CMK (cell line): ENCODE data around the gene C7orf33.
"Not testable (repeated sequence)": the region's sequence is repeated elsewhere in the genome, so short reads cannot be mapped to it uniquely, and the experiment has no call there.

Experiments
- DNase-seq: peaks from one replicate; pipeline ENCODE4 v3.0.0-alpha.2; 2010; ENCODE audit warnings: low read depth

The C7orf33 gene

DNA sequence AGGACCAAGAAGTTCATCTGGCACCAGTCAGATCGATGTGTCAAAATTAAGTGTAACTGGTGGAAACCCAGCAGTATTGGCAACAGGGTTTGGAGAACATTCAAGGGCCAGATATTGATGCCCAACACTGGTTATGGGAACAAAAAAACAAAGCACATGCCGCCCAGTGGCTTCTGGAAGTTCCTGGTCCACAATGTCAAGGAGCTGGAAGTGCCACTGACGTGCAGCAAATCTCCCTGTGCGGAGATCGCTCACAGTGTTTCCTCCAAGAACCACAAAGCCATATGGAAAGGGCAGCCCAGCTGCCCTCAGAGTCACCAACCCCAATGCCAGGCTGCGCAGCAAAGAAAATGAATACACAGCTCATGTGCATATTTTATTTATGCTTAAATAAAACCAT lies 10.1 kb upstream of the C7orf33 start:
- DNase-seq = no peak

DNA sequence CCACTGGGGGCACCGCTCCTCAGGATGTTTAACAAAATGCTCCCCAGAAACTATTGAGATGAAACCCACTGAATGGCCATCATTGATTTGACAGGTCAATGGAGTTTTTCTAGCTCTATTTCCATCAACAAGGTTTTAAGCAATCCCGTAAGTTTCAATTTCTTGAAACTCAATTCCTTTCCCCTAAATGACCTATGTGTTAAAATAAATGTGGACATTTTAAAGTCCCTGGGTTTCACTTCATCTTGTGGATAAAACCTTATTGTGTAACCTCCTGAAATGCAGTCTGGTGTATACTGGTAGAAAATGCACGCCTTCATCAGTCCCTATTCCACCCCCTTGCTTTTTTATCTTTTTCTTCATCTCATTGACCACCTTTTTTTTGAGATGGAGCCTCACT lies 8.9 kb upstream of the C7orf33 start:
- DNase-seq = no peak

DNA sequence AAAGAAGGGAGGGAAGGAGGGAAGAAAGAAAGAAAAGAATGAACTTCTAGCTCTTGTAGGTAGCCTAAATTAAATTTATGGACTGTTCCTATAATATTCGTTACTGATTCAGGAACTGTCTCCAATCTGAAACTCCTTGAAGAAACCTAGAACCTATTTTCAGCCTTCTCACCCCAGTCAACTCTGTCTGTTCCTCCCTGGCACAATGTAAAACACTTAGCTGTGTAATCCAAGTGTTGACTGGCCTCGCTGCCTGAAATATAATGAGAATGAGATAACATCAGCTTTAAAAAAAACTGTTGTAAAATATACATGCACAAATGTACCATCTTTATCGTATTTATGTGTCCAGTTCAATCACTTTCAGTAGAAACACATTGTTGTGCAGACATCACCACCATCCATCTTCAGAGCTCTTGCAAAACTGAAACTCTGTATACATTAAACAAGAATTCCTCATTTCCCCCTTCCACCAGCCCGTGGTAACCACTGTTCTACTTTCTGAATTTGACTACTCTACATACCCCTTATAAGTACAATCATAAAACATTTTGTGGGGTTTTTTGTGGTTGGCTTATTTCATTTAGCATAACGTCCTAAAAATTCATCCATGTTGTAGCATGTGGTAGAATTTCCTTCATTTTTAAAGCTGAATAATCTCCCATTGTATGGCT lies 6.3 kb upstream of the C7orf33 start:
- no peak for DNase-seq

DNA sequence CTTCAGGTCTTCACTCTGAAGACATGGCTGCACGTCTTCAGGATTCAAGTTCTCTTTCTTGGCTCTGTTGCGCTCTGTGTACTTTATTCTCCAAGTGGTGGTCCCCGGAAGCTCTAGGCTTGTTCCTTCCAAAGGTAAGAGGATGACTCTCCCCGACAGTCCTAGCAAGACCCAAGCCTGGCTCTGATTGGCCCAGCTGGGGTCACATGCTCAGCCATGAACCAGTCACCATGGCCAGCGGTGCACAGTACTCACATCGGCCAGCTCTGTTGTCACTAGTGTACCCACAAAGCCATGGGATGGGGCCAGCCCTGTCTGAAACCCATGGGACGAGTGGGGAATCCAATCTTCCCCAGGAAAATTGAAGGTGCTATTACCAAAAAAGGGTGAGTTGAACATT lies 5.2 kb upstream of the C7orf33 start:
- no peak for DNase-seq

DNA sequence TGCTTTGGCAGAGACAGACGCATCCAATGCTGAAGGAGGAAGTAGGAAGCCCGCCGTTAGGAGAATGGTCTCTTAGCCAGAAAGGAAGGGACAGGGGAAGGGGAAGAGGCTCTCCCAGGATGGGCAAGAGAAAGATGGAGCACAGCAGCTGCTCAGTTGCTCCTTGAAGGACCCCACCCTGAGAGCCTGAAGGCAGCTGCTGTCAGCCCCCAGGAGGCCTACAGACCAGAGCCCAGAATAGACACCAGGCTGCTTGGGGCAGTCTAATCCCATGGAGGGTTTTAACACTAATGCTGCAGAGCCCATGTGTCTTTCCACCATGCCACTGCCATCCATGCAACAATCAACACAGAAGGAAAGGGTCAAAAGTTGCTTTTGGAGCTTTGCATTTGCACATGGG lies 3.5 kb upstream of the C7orf33 start:
- no peak for DNase-seq

DNA sequence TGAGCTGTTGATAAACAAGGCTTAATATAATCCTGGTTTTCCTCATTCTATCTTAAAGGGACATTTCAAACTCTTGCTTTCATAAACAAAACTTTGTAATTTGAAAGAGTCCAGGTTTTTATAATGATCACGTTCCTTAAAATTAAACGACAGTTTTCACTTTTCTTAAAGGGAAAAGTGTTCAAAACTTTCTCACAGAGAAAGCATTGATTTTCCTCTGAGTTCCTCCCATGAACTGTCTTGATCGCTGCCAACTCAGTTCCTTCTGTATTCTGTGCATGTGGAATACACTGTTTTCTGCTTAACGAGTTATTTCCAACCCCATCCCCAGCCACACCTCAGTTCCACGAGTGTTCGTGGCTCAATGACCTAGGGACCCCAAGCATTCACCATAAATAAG lies 2.4 kb upstream of the C7orf33 start:
- no peak for DNase-seq

DNA sequence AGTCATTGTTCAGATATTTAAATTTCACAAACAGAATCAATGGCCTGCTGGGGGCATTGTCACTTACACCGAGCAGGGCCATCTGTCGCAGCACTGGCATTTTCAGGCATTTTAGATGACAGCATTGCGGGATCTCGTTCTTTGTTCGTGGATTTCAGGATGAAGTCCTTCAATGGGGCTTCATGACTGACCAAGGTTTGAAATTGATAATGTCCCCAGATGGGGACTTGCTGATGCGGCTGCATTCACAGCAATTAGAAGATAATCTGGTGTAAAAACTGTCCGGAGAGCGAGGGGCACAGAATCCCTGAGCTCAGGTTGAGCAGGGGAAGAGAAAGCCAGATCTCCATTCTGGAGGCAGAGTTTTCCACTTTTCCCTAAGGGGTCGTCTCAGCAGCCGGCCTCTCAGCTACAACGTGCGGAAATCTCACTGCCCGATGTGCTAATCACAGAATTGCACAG lies 1.9 kb upstream of the C7orf33 start:
- no peak for DNase-seq

DNA sequence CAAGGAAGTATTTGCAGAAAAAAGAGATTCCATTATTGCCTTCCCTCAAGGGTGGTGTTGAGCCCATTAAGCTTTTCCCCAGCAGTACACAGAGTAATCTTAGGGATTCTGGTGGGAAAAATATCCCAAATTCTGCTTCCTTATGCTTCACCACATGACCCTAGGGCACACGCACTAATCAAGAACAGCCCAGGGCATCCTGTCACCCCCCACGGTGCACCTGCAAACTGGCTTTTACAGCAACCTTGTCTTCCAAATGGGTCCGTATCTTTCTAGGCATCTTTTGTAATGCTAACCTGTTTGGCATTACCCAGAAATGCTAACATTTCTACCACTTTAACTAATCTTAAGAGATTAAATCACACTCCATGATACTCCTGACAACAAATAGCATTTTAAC lies 926 bp upstream of the C7orf33 start:
- DNase-seq = no peak

DNA sequence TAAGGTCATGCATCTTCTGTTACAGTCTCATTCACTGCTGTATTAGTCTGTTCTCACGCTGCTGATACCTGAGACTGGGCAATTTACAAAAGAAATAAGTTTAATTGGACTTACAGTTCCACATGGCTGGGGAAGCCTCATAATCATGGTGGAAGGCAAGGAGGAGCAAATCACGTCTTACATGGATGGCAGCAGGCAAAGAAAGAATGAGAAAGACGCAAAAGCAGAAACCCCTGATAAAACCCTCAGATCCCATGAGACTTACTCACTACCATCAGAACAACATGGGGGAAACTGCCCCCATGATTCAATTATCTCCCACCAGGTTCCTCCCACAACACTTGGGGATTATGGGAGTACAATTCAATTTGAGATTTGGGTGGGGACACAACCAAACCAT lies 5.8 kb downstream of the C7orf33 start:
- not testable (repeated sequence) for DNase-seq

DNA sequence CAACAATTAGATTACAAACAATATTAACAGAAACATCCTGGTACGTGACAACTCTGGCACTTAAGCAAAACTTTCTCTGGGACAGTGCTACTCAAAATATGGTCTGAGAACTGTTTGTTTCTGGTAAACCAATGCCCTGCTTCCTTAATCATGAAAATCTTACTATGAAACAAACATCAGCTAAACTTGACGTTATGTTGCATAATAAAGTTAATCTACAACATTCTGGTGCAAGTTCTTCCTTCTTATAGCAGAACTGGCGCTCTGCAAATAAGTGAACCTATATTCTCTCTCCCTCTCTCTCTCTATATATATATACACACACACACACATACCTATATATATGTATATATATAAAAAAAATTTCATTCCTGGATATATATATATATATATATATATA lies 7.8 kb downstream of the C7orf33 start:
- no peak for DNase-seq

DNA sequence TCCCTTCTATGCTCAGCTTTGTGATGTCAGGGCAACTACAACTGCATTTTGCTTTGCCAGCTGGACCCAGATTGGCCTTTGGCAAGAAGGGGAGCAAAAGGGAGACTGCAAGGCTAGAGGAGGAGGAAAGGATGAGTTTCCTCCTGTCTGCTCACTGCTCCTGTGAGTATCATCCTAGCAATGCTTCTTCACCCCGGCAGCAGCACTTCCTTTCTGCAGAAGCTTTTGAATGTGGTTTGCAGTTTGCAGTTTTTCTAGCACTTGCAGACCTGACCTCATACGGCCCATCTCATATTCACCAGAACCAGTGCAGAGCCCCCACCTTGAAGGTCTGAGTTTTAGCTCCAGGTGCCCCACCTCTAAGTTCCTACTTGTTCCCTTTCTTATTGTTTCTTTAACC lies 14.8 kb downstream of the C7orf33 start:
- no peak for DNase-seq

DNA sequence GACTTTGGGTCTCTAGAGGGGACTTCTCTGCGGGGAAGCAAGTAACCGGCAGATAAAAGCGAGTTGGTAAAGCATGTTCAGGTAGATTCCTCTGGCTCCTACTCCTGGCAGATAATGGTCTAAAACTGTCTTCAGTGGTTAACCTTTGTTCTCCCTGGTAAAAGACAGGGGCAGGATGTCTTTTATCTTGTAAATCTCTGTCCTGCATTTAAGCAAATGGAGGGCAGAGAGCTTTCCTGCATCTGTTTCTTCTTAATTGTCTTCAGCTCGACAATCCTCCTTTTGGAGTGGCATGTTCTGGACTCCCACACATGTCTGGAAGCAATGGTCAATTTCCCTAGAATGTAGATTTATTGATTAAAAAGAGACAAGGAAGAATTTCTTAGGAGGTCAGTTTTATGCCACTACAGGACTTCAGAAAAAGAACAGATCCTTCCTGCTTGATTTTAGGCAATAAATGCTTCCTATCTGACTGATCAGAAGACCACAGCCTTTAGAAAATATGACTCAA lies 16.6 kb downstream of the C7orf33 start:
- no peak for DNase-seq

DNA sequence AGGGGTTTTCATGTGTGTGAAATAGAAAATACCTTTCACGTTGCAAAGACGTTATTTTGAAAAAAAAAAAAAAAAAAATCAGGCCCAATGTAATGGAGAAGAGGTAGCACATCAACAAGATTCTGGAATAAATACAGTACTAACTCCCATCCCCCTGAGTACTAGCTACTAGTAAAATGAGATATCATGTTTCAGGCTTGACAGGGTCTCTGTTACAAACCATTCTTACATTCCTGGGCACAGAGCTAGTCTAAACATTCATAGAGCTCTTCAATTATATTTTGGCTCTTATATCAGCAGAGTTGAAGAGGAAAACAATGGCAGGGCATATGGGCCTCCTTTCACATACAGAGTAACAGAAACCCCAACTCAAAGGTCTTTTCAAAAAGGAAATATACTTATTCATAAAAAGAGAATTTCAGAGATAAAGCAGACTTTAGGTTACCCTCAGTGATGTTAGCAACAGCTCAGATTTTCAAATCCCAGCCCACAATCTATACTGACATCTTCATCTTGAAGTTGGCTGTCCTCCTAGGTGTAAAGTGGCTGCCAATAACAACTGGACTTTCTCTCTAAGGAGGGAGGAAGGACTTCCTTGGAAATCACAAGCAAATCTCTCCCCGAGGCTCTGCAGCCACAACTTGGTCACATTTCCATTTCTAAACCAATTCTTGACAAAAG lies 18.6 kb downstream of the C7orf33 start:
- no peak for DNase-seq

DNA sequence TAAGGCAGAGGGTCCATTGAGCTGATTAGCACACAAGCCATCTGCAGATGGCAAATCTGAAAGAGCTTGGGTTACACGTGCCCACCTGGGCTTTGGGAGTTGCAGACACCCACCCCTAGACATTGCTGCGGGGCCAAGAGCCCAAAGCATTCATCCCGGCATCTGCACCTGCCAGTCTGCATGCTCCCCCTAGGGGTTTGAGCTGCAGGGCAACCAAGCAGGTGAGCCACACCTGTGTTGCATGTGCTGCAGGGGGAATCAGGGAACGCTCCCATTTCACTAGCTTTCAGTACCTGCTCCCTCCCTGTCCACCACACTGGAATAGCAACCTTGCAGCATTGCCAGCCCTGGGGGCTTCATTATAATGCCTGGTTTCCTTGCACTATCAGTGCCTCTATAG lies 21.1 kb downstream of the C7orf33 start:
- no peak for DNase-seq

DNA sequence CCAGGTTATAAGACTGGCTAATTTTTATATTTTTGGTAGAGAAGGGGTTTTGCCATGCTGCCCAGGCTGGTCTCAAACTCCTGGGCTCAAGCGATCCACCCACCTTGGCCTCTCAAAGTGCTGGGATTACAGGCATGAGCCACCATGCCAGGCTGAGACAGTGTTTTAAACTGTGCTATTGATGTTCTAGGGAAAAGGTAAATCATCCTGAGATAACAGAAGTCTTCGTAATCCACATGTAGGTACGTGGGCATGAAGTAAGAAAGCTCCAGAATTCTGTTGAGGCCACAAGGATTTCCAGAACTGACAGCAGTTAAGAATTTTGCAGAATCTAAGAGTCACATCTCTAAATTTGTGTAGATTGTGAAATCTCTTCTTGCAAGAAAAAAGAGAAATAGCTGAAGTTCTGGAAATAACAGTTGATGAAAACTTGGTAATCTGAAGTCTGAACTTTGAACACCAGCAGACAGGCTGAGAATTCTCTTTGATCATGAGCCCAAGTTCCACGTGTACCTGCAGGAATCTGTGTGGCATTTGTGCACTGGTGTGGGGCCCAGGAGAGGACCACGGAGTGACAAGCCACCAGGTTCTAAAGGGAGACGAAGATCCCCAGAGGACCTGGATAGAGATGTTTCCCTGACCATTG lies 24.6 kb downstream of the C7orf33 start:
- DNase-seq = no peak

DNA sequence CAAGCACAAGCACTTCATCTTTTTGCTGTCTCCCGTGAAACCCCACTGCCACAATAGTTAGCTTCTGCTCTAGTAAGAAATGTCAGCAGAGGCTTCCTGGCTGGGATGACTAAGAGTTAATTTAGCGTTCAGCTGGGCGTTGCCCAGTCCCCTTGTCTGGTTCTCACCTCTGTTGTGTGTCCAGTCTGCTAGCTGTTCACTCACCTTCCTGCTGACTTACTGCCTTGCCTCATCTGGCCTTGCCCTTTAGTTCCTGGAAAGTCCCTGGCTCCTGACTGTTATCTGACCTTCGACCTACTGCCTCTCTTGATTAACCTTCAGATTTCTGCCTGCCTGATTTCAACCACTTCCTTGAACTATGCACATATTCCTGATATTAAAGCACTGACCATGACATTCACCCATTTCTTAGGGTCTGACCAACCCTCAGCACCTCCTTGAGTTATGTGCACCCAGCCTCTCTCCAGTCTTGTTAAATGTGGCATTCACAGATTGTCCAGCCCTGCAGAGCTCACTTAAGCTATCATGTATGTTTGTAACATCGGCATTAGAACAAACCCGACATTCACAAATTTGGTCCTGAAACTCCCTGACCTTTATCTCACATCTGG lies 30.3 kb downstream of the C7orf33 start:
- no peak for DNase-seq

DNA sequence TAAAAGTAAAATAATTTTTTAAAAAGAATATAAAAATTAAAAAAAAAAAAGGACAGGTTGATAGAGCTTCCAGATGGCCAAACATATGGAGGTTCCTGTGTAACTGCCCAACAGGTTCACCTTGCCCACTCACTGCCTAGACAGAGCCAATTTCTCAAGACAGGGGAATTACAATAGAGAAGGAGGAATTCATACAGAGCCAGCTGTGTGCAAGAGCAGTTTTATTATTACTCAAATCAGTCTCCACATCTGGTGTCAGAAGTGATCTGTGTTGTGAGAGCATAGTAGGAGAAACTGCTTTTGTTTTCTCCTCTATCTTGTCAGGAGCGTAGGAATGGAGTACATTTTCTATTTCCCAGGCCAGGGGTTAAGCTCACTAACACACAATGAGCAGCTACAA lies 31.0 kb downstream of the C7orf33 start:
- no peak for DNase-seq

DNA sequence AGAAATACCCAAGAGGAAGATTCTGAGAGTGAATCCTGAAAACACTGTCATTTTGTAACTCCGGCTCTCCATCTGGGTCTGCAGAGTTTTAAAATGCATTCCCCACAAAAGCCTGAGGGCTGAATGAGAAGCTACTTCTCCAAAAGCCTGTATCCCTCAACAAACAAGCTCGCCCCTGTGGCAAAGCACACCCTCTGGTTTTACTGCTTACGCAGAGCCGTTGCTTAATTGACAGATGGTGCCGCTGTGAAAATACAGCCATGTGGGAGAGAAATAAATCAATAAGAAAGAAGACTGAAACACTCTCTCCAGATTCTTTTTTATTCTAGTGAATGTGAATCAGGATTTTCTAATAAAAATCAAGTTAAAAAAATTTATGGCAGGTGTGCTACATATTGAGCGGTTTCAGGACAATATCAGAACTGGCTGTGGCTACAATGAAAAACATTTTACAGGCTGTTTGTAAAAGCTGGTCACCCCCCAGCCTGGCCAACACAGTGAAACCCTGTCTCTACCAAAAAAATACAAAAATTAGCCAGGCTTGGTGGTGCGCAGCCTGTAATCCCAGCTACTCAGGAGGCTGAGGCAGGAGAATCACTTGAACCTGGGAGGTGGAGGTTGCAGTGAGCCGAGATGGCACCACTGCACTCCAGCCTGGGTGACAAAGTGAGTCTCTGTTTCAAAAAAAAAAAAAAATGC lies 32.5 kb downstream of the C7orf33 start:
- DNase-seq = no peak

DNA sequence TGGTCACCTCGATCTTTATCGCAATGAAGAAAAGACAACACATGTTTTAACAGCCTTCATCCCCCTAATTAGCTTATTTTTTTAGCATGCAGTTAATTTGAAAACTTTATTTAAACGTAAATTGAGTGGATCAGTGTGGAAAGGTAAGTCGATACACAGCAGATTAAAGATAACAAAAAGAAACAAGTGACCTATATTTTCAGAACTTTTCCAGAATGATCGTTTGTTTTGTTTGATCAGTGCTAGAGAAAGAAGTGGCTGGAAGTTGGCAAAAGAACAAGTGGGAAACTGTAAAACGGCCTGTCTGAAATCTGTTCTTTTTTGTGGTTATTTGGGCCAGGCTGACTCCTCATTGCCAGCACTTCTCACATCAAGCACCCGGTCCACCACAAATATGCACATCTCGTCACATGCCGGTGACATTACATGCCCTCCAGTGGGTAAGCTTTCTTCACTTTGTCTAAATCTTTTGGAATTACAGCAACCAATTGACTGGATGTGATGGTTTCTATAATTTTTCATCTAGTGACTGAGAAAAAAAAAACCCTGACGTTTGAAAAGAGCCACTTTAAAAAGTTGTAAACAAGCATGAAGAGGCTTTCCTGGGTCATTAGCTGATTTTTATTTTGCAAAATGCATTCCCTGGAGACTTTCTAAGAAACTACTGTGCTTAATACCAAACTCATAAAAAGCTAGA lies 33.2 kb downstream of the C7orf33 start:
- no peak for DNase-seq

DNA sequence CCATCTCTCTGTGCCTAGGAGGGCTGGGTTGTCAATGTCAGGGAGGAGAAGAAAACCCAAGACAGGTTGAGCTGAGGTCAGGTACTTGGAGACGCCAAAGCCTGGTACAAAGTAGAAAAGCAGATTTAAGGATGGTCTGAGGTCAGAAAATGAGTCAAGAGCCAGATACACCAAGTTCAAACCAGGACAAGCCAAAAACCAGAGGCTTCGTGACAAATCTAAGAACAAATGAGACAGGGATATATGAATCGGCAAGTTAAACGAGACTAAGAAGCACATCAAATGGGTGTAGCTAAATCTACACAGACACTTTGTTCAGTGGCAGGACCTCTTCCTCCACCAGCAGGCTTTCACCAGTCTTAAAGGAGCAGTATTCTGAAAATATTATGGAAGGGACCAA lies 34.2 kb downstream of the C7orf33 start:
- no peak for DNase-seq

DNA sequence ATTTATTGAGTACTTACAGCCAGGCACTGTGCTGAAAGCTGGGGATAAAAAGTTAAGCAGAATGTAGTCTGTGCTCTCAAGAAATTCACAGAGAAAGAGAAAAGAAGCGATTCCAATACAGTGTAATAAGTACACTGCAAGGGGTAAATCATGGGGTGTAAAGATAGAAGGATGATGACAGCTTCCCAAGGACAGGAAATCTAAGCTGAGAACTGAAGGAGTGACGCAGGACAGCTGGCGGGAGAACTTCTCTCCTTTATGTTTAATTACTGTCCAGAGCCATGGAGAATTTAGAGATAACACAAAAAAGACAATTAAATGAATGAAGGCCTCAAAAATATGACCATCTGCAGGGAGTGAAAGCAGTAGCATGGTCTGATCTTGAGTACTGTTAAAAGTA lies 34.8 kb downstream of the C7orf33 start:
- DNase-seq = no peak

DNA sequence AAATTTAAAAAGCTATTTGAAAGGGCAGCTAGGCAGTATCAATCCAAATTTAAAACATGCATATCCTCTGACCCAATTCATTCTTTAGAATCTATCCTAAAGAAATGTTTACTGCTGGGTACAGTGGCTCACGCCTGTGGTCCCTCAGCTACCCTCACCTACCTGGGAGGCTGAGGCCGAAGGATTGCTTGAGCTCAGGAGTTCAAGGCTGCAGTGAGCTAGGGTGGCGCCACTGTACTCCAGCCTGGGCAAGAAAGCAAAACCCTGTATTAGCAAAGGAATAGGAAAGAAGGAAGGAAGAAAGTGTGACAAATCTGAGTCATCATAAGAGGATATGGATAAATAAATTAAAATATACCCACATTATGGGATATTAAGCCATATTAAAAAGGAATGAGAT lies 36.3 kb downstream of the C7orf33 start:
- DNase-seq = no peak
